ENCODE measurements around the gene PRKD2. TPM values are rescaled to one million over a fixed set of nuclear protein-coding genes. Genes with fewer than 3 reads are reported as not detected.

The PRKD2 gene
- total and polyA plus RNA-seq, 2 donors (not counting 1 experiment from before 2014, with no cell fraction given) = 8.1 to 11.6 TPM

GRCh38 chr19:46697204-46697960 is 19.5 kb downstream of the PRKD2 start:
- Histone ChIP-seq H3K4me3 (replicated peaks in 1 of 4; ENCODE audit: control extremely low read depth in 1 of 4, insufficient read depth in 1 of 4, low read depth in 3 of 4, low read length in 4 of 4) (peak overlapping the region in 1 of 4 experiments; percentile 18), H3K27me3 (ENCODE audit: control insufficient read depth, insufficient read depth, low read length) (no peaks in the 10 kb centered on the region), H3K27ac (ENCODE audit: insufficient read depth, low read length) (no peak overlapping the region), H2AFZ (ENCODE audit: low read length) (peak overlapping the region; percentile 30), H3K9ac (ENCODE audit: insufficient read depth, low read length) (no peak overlapping the region), H3K4me2 (ENCODE audit: extremely low read depth, insufficient read depth, low read length) (peak overlapping the region; percentile 35), H3K9me3 (ENCODE audit: control insufficient read depth, insufficient read depth, low read depth, low read length) (no peaks in the 10 kb centered on the region), H3K4me1 (ENCODE audit: control insufficient read depth, extremely low read depth, insufficient read depth, low read length) (peaks cover 3% of the 10 kb centered on the region), H3K79me2 (ENCODE audit: control insufficient read depth, insufficient read depth, low read length) (no peaks in the 10 kb centered on the region), H4K20me1 (ENCODE audit: control insufficient read depth, extremely low read depth, insufficient read depth, low read length) (no peaks in the 10 kb centered on the region), H3K36me3 (ENCODE audit: control insufficient read depth, insufficient read depth, low read length) (peaks cover 25% of the 10 kb centered on the region)
- TF ChIP-seq EZH2 (IDR thresholded peaks at IDR 0.05; ENCODE audit: low read length, missing control alignments) (no peak), CTCF (conservative IDR thresholded peaks at IDR 0.05 in 1 of 2, IDR thresholded peaks at IDR 0.05 in 1 of 2; ENCODE audit: low read depth in 1 of 2, low read length in 2 of 2) (no peak)
- DNase-seq (ENCODE audit: low read depth in 2 of 2) = peak; percentile 56 to 71

GRCh38 chr19:46696866-46697203 is 20.1 kb downstream of the PRKD2 start:
- no peak overlapping the region for H3K4me2 ChIP-seq (ENCODE audit: extremely low read depth, insufficient read depth, low read length)
- H3K9ac ChIP-seq (ENCODE audit: insufficient read depth, low read length) = no peak overlapping the region
- H3K9me3 ChIP-seq (ENCODE audit: control insufficient read depth, insufficient read depth, low read depth, low read length) = no peaks in the 10 kb centered on the region
- no peaks in the 10 kb centered on the region for H3K27me3 ChIP-seq (ENCODE audit: control insufficient read depth, insufficient read depth, low read length)
- DNase-seq (ENCODE audit: low read depth in 2 of 2) = no peak
- no peak overlapping the region for H3K4me3 ChIP-seq (replicated peaks in 1 of 4; ENCODE audit: control extremely low read depth in 1 of 4, insufficient read depth in 1 of 4, low read depth in 3 of 4, low read length in 4 of 4)
- H3K36me3 ChIP-seq (ENCODE audit: control insufficient read depth, insufficient read depth, low read length) = peaks cover 28% of the 10 kb centered on the region
- no peak overlapping the region for H3K27ac ChIP-seq (ENCODE audit: insufficient read depth, low read length)
- TF ChIP-seq EZH2 (IDR thresholded peaks at IDR 0.05; ENCODE audit: low read length, missing control alignments) = no peak
- no peak for TF ChIP-seq CTCF (conservative IDR thresholded peaks at IDR 0.05 in 1 of 2, IDR thresholded peaks at IDR 0.05 in 1 of 2; ENCODE audit: low read depth in 1 of 2, low read length in 2 of 2)
- no peaks in the 10 kb centered on the region for H4K20me1 ChIP-seq (ENCODE audit: control insufficient read depth, extremely low read depth, insufficient read depth, low read length)
- no peak overlapping the region for H2AFZ ChIP-seq (ENCODE audit: low read length)
- peaks cover 3% of the 10 kb centered on the region for H3K4me1 ChIP-seq (ENCODE audit: control insufficient read depth, extremely low read depth, insufficient read depth, low read length)
- no peaks in the 10 kb centered on the region for H3K79me2 ChIP-seq (ENCODE audit: control insufficient read depth, insufficient read depth, low read length)

- TF ChIP-seq EZH2 (IDR thresholded peaks at IDR 0.05; ENCODE audit: low read length, missing control alignments) (no peak), CTCF (conservative IDR thresholded peaks at IDR 0.05 in 1 of 2, IDR thresholded peaks at IDR 0.05 in 1 of 2; ENCODE audit: low read depth in 1 of 2, low read length in 2 of 2) (no peak)
- no peak for DNase-seq (ENCODE audit: low read depth in 2 of 2)
- H4K20me1 ChIP-seq (ENCODE audit: control insufficient read depth, extremely low read depth, insufficient read depth, low read length) = no peaks in the 10 kb centered on the region
- H3K27me3 ChIP-seq (ENCODE audit: control insufficient read depth, insufficient read depth, low read length) = no peaks in the 10 kb centered on the region
- no peaks in the 10 kb centered on the region for H3K79me2 ChIP-seq (ENCODE audit: control insufficient read depth, insufficient read depth, low read length)
- no peak overlapping the region for H2AFZ ChIP-seq (ENCODE audit: low read length)
- H3K9ac ChIP-seq (ENCODE audit: insufficient read depth, low read length) = no peak overlapping the region
- H3K4me1 ChIP-seq (ENCODE audit: control insufficient read depth, extremely low read depth, insufficient read depth, low read length) = peaks cover 3% of the 10 kb centered on the region
- H3K4me2 ChIP-seq (ENCODE audit: extremely low read depth, insufficient read depth, low read length) = no peak overlapping the region
- no peak overlapping the region for H3K27ac ChIP-seq (ENCODE audit: insufficient read depth, low read length)
- peaks cover 30% of the 10 kb centered on the region for H3K36me3 ChIP-seq (ENCODE audit: control insufficient read depth, insufficient read depth, low read length)
- H3K4me3 ChIP-seq (replicated peaks in 1 of 4; ENCODE audit: control extremely low read depth in 1 of 4, insufficient read depth in 1 of 4, low read depth in 3 of 4, low read length in 4 of 4) = no peak overlapping the region
- no peaks in the 10 kb centered on the region for H3K9me3 ChIP-seq (ENCODE audit: control insufficient read depth, insufficient read depth, low read depth, low read length)
Measured at GRCh38 chr19:46696052-46696451, 20.9 kb downstream of the PRKD2 start.

Measured in fibroblast of lung (primary cell).